PC-9 (cell line): Measurements from ENCODE around the gene UNC5CL. TPM values are rescaled to one million over a fixed set of nuclear protein-coding genes. Genes with fewer than 3 reads are reported as not detected.

Experiments
- BruUV-seq: library from RNA; stranded (reverse); fragments of 400-500 nt; replicated peaks from 2 replicates; lab custom pipeline; 2021; lab: Mats Ljungman, UMichigan
- CTCF ChIA-PET: fragments of 300-600 bp; sonication (Branson Sonifier 250); formaldehyde crosslinking; loops from one replicate; lab custom pipeline; 2022; ENCODE audit warnings: antibody characterized with exemption; lab: Charles Lee
- POLR2A ChIA-PET: fragments of 300-600 bp; sonication (Branson Sonifier 250); formaldehyde crosslinking; loops from one replicate; lab custom pipeline; 2022; ENCODE audit warnings: antibody characterized with exemption; ENCODE audit not compliant: unreplicated experiment; lab: Charles Lee
- DNase-seq, 2 experiments: peaks; one replicate each; pipeline versions ENCODE4 v3.0.0 to v3.0.0-alpha.2; 2015 to 2022; ENCODE audit warnings: mixed read lengths in 1 of 2
- H2AFZ ChIP-seq: fragments of 200-600 bp; sonication (generic); 2 replicates; pipeline ENCODE4 v1.8.1; 2017; ENCODE audit warnings: antibody characterized with exemption
- H3F3A ChIP-seq: fragments of 200-600 bp; sonication (generic); 2 replicates; pipeline ENCODE4 v1.8.1; 2017; ENCODE audit warnings: antibody characterized with exemption, mild to moderate bottlenecking, low read depth; ENCODE audit not compliant: insufficient read depth
- H3K27ac ChIP-seq: fragments of 200-600 bp; sonication (generic); 2 replicates; pipeline ENCODE4 v1.6.1; 2016; ENCODE audit warnings: mixed run types
- H3K27me3 ChIP-seq: fragments of 200-600 bp; sonication (generic); 2 replicates; pipeline ENCODE4 v1.6.1; 2016; ENCODE audit warnings: low read depth, mixed run types; ENCODE audit not compliant: insufficient read depth
- H3K36me3 ChIP-seq: fragments of 200-600 bp; sonication (generic); 2 replicates; pipeline ENCODE4 v1.6.1; 2016; ENCODE audit warnings: low read depth, mixed run types
- H3K4me1 ChIP-seq: fragments of 200-600 bp; sonication (generic); replicated peaks from 2 replicates; pipeline ENCODE4 v1.6.1; 2016; ENCODE audit warnings: mixed run types; ENCODE audit not compliant: insufficient read depth
- H3K4me2 ChIP-seq: fragments of 200-600 bp; sonication (generic); 2 replicates; pipeline ENCODE4 v1.6.1; 2017; ENCODE audit warnings: mixed run types
- H3K4me3 ChIP-seq: fragments of 200-600 bp; sonication (generic); 2 replicates; pipeline ENCODE4 v1.6.1; 2016; ENCODE audit warnings: mixed run types
- H3K79me2 ChIP-seq: fragments of 200-600 bp; sonication (generic); 2 replicates; pipeline ENCODE4 v1.6.1; 2017; ENCODE audit warnings: low read depth, mixed run types
- H3K9me2 ChIP-seq: fragments of 200-600 bp; sonication (generic); 2 replicates; pipeline ENCODE4 v1.8.1; 2017; ENCODE audit warnings: mild to moderate bottlenecking; ENCODE audit not compliant: insufficient read depth
- H3K9me3 ChIP-seq: fragments of 200-600 bp; sonication (generic); 2 replicates; pipeline ENCODE4 v1.8.1; 2016; ENCODE audit warnings: low read depth; ENCODE audit not compliant: insufficient read depth
- H4K20me1 ChIP-seq: fragments of 200-600 bp; sonication (generic); 2 replicates; pipeline ENCODE4 v1.8.1; 2017; ENCODE audit not compliant: insufficient read depth
- CTCF ChIP-seq: fragments of 200-600 bp; sonication (generic); conservative IDR thresholded peaks from 2 replicates; pipeline ENCODE4 v1.6.1; 2017; ENCODE audit warnings: mixed run types, antibody characterized with exemption, mild to moderate bottlenecking, moderate library complexity
- EZH2 ChIP-seq: fragments of 200-600 bp; sonication (generic); IDR thresholded peaks from 2 replicates; pipeline ENCODE4 v1.8.0; 2017; ENCODE audit warnings: antibody characterized with exemption, low read depth
- intact Hi-C: fragments of 100-400 bp; cut with micrococcal nuclease; formaldehyde crosslinking; loops from one replicate; pipeline ENCODE4 v1.10.0; 2022; ENCODE audit not compliant: unreplicated experiment
- total RNA-seq: library from RNA; stranded (reverse); gene quantifications from 2 replicates; pipeline ENCODE4 v1.2.3, GENCODE V29; 2021

The UNC5CL gene
- total RNA-seq, 1 experiment from 2014 or later, result 1.7 TPM

GRCh38 chr6:41047745-41048732 lies 9.0 kb upstream of the UNC5CL start:
- no peaks in the 10 kb centered on the region for H4K20me1 ChIP-seq
- H3K79me2 ChIP-seq, result no peaks in the 10 kb centered on the region
- H3F3A ChIP-seq, result no peaks in the 10 kb centered on the region
- no peak overlapping the region for H3K4me3 ChIP-seq
- H3K9me3 ChIP-seq, result no peaks in the 10 kb centered on the region
- BruUV-seq, result no TSS peak
- no peak overlapping the region for H2AFZ ChIP-seq
- ChIA-PET POLR2A (no interaction called here), CTCF (no interaction called here)
- TF ChIP-seq CTCF, result no peak
- TF ChIP-seq EZH2, result no peak
- H3K4me1 ChIP-seq, result no peaks in the 10 kb centered on the region
- H3K36me3 ChIP-seq, result no peaks in the 10 kb centered on the region
- peak; percentile 35 to 55 for DNase-seq
- intact Hi-C loops, result no loop called here
- H3K27me3 ChIP-seq, result no peaks in the 10 kb centered on the region
- H3K4me2 ChIP-seq, result no peak overlapping the region
- no peak overlapping the region for H3K27ac ChIP-seq
- no peaks in the 10 kb centered on the region for H3K9me2 ChIP-seq

- ChIA-PET CTCF (no interaction called here), POLR2A (no interaction called here)
- no peaks in the 10 kb centered on the region for H3K79me2 ChIP-seq
- no peak overlapping the region for H3K27ac ChIP-seq
- no peaks in the 10 kb centered on the region for H4K20me1 ChIP-seq
- intact Hi-C loops, result no loop called here
- DNase-seq, result no peak
- no peaks in the 10 kb centered on the region for H3K27me3 ChIP-seq
- no peaks in the 10 kb centered on the region for H3K9me3 ChIP-seq
- H3K4me1 ChIP-seq, result no peaks in the 10 kb centered on the region
- no peaks in the 10 kb centered on the region for H3K9me2 ChIP-seq
- no TSS peak for BruUV-seq
- no peak overlapping the region for H3K4me3 ChIP-seq
- no peak overlapping the region for H2AFZ ChIP-seq
- no peaks in the 10 kb centered on the region for H3K36me3 ChIP-seq
- TF ChIP-seq EZH2, result no peak
- no peak for TF ChIP-seq CTCF
- no peak overlapping the region for H3K4me2 ChIP-seq
- no peaks in the 10 kb centered on the region for H3F3A ChIP-seq
These were observed 8.3 kb upstream of the UNC5CL start for GRCh38 chr6:41047306-41047705.

GRCh38 chr6:41046084-41046483 lies 7.1 kb upstream of the UNC5CL start:
- intact Hi-C loops, result no loop called here

More at GRCh38 chr6:41046084-41046483, 7.1 kb upstream of the UNC5CL start:
- Histone ChIP-seq H3K9me2 (no peaks in the 10 kb centered on the region), H4K20me1 (no peaks in the 10 kb centered on the region), H2AFZ (no peak overlapping the region), H3K27me3 (no peaks in the 10 kb centered on the region), H3K4me3 (no peak overlapping the region), H3K79me2 (no peaks in the 10 kb centered on the region), H3K4me1 (peaks cover 3% of the 10 kb centered on the region; the same call in 1 of the 2 replicates), H3K9me3 (no peaks in the 10 kb centered on the region), H3K36me3 (no peaks in the 10 kb centered on the region), H3K27ac (no peak overlapping the region), H3F3A (no peaks in the 10 kb centered on the region), H3K4me2 (no peak overlapping the region)
- CTCF ChIA-PET, result interaction anchor here (0.6 kb wide), 1 partner anchor 19 kb away, joined by 3 read pairs; no protein-coding TSS in a partner anchor
- no peak for TF ChIP-seq CTCF
- BruUV-seq, result no TSS peak
- DNase-seq, result no peak
- POLR2A ChIA-PET, result no interaction called here
